Stimulated activated naive CD4-positive, alpha-beta T cell treated with Interleukin-2 at 50 U/mL for 16 hours (primary cell): ENCODE data around the gene ACP4.
"Not testable (repeated sequence)": the region's sequence is repeated elsewhere in the genome, so short reads cannot be mapped to it uniquely, and the experiment has no call there.

Source experiments
- DNase-seq: peaks from one replicate; lab custom pipeline; 2025; lab: John Stamatoyannopoulos, UW

The ACP4 gene

GRCh38 chr19:50790396-50790795 lies at the start of gene ACP4:
Gene ACP4 (plus strand): TSS chr19:50790415. CDS start chr19:50790415, 0 bp downstream.
- DNase-seq: no peak

GRCh38 chr19:50741179-50741933 lies 48.9 kb upstream of the ACP4 start:
- DNase-seq: no peak

GRCh38 chr19:50743537-50743936 lies 46.7 kb upstream of the ACP4 start:
- no peak for DNase-seq

- no peak for DNase-seq
These were observed 45.0 kb upstream of the ACP4 start for GRCh38 chr19:50745221-50745620.

- not testable (repeated sequence) for DNase-seq
These were observed 43.1 kb upstream of the ACP4 start for GRCh38 chr19:50747141-50747540.

GRCh38 chr19:50749490-50749889 lies 40.7 kb upstream of the ACP4 start:
- no peak for DNase-seq

GRCh38 chr19:50750010-50750409 lies 40.2 kb upstream of the ACP4 start:
- DNase-seq: no peak

- no peak for DNase-seq
These were observed 36.3 kb upstream of the ACP4 start for GRCh38 chr19:50753879-50754278.

GRCh38 chr19:50756244-50756643 lies 34.0 kb upstream of the ACP4 start:
- not testable (repeated sequence) for DNase-seq

GRCh38 chr19:50757624-50758023 lies 32.6 kb upstream of the ACP4 start:
- DNase-seq: not testable (repeated sequence)

GRCh38 chr19:50759076-50759475 lies 31.1 kb upstream of the ACP4 start:
- not testable (repeated sequence) for DNase-seq

GRCh38 chr19:50759886-50760285 lies 30.3 kb upstream of the ACP4 start:
- DNase-seq: no peak

GRCh38 chr19:50761501-50761900 lies 28.7 kb upstream of the ACP4 start:
- not testable (repeated sequence) for DNase-seq

GRCh38 chr19:50763521-50763920 lies 26.7 kb upstream of the ACP4 start:
- not testable (repeated sequence) for DNase-seq

- DNase-seq: no peak
These were observed 25.8 kb upstream of the ACP4 start for GRCh38 chr19:50764409-50764808.

GRCh38 chr19:50766746-50767145 lies 23.5 kb upstream of the ACP4 start:
- DNase-seq: not testable (repeated sequence)

GRCh38 chr19:50767263-50767662 lies 23.0 kb upstream of the ACP4 start:
- not testable (repeated sequence) for DNase-seq

GRCh38 chr19:50768277-50768676 lies 21.9 kb upstream of the ACP4 start:
- no peak for DNase-seq

GRCh38 chr19:50770164-50770563 lies 20.1 kb upstream of the ACP4 start, which contains the start of gene GPR32:
Gene GPR32 (plus strand): TSS chr19:50770464. CDS start chr19:50770601, 137 bp downstream.
- DNase-seq: not testable (repeated sequence)

- no peak for DNase-seq
These were observed 19.3 kb upstream of the ACP4 start for GRCh38 chr19:50770888-50771287.

GRCh38 chr19:50772476-50772875 lies 17.7 kb upstream of the ACP4 start:
- DNase-seq: no peak

GRCh38 chr19:50772912-50773311 lies 17.3 kb upstream of the ACP4 start:
- not testable (repeated sequence) for DNase-seq

GRCh38 chr19:50773454-50773853 lies 16.8 kb upstream of the ACP4 start:
- not testable (repeated sequence) for DNase-seq

GRCh38 chr19:50776131-50776530 lies 14.1 kb upstream of the ACP4 start:
- no peak for DNase-seq
